ENCODE data around the gene NRXN3.
"Not testable (repeated sequence)": the region's sequence is repeated elsewhere in the genome, so short reads cannot be mapped to it uniquely, and the experiment has no call there.

The NRXN3 gene

GRCh38 chr14:78486621-78487020 lies 316.4 kb downstream of the NRXN3 start:
- DNase-seq (ENCODE audit: low read depth) = no peak

DNA sequence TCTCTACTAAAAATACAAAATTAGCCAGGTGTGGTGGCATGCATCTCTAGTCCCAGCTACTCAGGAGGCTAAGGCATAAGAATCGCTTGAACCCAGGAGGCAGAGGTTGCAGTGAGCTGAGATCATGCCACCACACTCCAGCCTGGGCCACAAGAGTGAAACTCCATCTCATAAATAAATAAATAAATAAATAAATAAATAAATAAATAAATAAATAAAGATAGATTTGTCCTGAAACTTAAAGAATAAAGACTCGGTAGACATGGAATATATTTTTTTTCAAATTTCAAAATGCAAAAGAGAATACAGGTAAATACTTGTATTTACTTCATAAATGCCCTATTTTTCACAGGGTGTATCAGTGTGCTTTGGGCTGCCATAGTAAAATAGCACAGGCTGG lies 317.4 kb downstream of the NRXN3 start:
- not testable (repeated sequence) for DNase-seq (ENCODE audit: low read depth)

GRCh38 chr14:78488938-78489337 lies 318.8 kb downstream of the NRXN3 start:
- DNase-seq (ENCODE audit: low read depth) = no peak

DNA sequence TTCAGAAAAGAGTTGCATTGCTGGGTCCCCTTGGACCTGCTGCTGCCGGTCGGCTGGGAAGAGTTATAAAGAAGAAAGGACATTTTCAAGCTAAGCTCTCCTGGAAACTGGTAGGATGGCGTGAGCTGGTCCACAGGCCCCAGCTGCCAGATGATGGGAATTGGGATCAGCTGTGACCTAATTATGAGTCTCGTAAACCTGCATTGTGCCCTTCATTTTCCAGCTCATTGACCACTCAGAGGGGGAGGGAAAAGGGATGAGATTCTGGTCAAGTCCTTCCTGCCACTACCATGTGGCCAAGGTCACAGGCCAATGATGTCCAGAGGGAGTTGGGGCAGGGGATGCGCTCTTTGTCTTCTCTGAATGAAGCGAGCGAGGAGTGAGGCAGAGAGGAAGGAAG lies 320.9 kb downstream of the NRXN3 start:
- DNase-seq (ENCODE audit: low read depth) = no peak

DNA sequence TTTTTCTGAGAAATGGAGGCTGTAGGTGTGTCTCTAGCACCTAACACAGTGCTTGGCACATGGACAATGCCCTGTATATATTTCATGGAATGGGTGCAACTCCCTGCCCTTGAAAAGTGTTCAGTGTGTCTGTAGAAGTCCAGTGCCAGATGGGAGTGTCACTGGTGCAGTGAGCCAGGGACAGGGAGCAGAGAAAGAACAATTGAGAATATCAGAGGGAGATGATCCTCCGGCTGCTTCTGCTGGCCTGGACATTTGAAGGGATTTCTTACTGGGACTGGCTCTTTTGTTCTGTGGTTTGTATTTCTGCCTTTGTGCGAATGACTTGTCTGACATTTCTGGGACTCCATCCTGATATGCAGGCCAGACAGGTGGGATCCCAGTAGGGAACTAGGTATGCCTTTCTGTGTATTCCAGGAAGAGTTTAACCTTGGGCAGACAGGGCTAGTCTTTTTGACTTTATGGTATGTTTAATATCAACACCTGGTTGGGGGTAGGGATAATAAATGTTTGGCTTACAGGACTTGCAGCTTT lies 328.0 kb downstream of the NRXN3 start:
- no peak for DNase-seq (ENCODE audit: low read depth)

DNA sequence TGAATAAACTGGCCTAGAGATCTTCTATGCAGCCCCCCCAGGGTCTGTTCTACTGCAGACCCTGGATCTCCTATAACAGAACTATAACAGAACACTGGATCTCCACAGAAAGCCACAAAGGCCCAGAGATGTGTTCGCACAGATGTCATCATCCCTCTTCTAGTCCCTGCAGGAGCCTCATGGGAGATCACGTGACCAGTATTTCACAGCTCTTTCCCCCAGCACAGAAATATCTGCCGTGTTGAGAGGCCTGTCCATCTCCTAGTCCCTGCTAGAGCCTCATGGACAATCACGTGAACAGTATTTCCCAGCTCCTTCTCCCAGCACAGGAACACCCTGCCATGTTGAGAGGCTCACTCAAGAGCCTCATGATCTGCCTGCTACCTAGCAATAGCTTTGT lies 331.7 kb downstream of the NRXN3 start:
- no peak for DNase-seq (ENCODE audit: low read depth)

- no peak for DNase-seq (ENCODE audit: low read depth)
Measured at GRCh38 chr14:78508023-78508422, 337.9 kb downstream of the NRXN3 start.

- DNase-seq (ENCODE audit: low read depth) = no peak
Measured at GRCh38 chr14:78509516-78509915, 339.3 kb downstream of the NRXN3 start.

GRCh38 chr14:78512021-78512420 lies 341.8 kb downstream of the NRXN3 start:
- no peak for DNase-seq (ENCODE audit: low read depth)

DNA sequence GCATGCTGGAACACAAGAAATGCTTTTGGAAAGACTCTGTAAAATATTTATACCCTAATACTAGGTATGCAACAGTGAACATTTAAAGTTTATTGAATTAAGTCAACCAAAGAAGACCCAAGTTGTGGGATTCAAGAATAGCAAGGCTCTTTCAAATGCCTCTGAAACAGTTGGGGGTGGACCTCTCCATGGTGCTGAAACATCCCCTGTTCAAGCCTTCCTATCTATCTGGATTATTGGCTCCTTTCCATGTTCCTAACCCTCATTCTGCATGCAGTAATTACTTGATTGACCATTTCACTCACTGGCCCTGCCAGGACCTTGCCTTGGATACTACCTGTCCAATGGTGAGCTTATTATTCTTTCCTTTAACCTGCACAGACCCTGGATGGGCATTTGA lies 349.7 kb downstream of the NRXN3 start:
- DNase-seq (ENCODE audit: low read depth) = no peak

GRCh38 chr14:78524196-78524595 lies 354.0 kb downstream of the NRXN3 start:
- DNase-seq (ENCODE audit: low read depth) = no peak

- DNase-seq (ENCODE audit: low read depth) = no peak
Measured at GRCh38 chr14:78524766-78525165, 354.6 kb downstream of the NRXN3 start.

GRCh38 chr14:78530078-78530477 lies 359.9 kb downstream of the NRXN3 start:
- DNase-seq (ENCODE audit: low read depth) = no peak

- DNase-seq (ENCODE audit: low read depth) = no peak
Measured at GRCh38 chr14:78534141-78534540, 364.0 kb downstream of the NRXN3 start.

DNA sequence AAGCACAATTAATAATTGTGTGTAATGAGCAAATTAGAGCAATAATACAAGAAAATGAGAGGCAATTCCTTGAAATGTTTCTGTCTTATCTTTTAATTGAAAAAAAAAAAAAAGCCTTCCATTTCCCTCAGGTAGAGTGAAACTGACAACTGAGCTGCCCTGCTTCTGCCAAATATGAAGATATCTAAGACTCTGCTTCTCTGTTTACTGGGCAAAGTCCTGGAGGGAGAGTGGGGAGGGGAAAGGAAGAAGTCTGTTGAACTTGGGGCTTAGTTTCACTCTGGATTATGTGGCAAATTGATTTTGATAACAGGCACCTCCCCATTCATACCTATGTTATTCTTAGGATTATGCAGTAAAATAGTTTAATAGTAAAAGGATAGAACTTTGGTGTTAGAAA lies 364.9 kb downstream of the NRXN3 start:
- DNase-seq (ENCODE audit: low read depth) = no peak

DNA sequence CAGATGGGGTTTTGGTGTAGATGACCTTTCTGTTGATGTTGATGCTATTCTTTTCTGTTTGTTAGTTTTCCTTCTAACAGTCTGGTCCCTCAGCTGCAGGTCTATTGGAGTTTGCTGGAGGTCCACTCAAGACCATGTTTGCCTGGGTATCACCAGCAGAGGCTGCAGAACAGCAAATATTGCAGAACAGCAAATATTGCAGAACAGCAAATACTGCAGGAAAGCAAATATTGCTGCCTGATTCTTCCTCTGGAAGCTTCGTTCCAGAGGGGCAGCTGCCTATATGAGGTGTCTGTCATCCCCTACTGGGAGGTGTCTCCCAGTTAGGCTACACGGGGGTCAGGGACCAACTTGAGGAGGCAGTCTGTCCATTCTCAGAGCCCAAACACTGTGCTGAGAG lies 371.6 kb downstream of the NRXN3 start:
- not testable (repeated sequence) for DNase-seq (ENCODE audit: low read depth)

DNA sequence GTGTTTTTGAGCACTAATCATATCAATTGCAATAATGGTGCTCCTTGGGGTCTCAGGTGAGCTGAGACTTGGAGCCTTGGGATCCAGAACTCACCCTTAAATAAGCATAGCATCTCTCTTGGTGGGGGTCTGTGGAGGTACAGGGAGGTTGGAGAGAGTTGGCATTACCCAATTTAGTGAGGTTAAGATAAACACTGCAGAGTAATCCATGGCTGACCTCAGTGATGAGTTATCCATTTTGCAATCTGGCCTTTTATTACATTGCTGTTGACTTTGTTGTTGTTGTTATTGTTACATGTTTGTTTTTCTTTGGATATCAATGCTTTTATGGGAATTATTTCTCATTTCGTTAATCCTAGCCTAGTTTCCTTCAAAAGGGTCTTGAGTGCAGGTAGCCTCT lies 373.3 kb downstream of the NRXN3 start:
- no peak for DNase-seq (ENCODE audit: low read depth)

GRCh38 chr14:78561074-78561473 lies 390.9 kb downstream of the NRXN3 start:
- no peak for DNase-seq (ENCODE audit: low read depth)

DNA sequence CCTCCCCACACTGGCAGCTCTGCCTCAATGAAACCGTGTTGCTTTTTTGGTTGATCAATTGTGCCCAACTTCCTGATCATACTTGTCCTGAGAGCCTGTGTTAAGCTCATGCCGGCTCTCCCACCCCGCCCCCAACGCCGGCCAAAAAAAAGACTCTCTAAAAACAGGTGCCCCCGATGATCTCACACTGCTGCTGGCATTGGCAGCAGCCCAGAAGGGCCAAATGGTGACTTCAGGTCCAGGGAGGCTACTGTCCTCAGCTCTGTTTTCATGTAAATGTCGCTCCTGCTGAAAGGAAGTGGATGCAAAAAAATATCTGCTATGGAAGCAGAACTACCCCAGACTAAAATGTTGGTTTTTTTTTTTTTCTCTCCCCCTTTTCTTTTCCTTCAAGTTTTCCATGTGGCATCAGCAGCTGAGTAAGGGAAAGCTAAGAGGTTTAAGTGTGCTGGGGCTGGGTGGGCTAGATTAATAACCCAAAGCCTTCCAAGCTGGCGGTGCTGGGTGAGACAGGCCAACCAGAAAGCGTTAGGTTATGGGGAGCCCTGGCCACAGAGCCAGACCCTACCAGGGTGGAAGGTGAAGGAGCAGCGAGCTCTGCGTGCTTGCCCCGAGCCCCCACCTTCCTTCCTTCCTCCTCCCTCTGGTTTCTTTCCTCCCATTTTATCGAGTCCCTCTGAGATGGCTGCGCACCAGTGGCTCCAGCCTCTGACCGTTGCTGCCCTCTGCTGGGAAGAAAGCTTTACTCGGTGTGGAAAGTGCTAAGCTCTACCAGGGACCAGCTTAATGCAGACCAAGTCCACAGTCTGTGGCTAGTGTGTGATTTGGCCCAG lies 396.1 kb downstream of the NRXN3 start:
- no peak for DNase-seq (ENCODE audit: low read depth)

GRCh38 chr14:78566859-78567172 lies 396.6 kb downstream of the NRXN3 start:
- no peak for DNase-seq (ENCODE audit: low read depth)

- no peak for DNase-seq (ENCODE audit: low read depth)
Measured at GRCh38 chr14:78567343-78567742, 397.2 kb downstream of the NRXN3 start.

DNA sequence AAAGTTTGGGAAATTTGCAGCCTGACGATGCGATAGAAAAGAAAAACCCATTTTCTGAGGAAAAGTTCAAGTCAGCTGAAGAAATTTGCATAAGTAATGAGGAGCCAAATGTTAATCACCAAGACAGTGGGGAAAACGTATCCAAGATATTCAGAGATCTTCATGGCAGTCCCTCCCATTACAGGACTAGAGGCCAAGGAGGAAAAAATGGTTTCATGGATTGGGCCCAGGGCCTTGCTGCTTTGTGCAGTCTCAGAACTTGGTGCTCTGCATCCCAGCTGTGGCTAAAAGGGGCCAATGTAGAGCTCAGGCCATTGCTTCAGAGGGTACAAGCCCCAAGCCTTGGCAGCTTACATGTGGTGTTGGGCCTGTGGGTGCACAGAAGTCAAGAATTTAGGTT lies 403.6 kb downstream of the NRXN3 start:
- not testable (repeated sequence) for DNase-seq (ENCODE audit: low read depth)

- DNase-seq (ENCODE audit: low read depth) = no peak
Measured at GRCh38 chr14:78576437-78577166, 406.4 kb downstream of the NRXN3 start.

All from T-helper 22 cell (primary cell).